Activated CD4-positive, alpha-beta memory T cell treated with anti-CD3 and anti-CD28 coated beads, Interleukin-2, amount 10 ng/mL, durations not matched to agents 7 days and 5 days (primary cell): Measurements from ENCODE around the gene EPAS1. TPM values are rescaled to one million over a fixed set of nuclear protein-coding genes. Genes with fewer than 3 reads are reported as not detected.

Experiments used
- CTCF ChIA-PET: fragments of 350-600 bp; sonication (Branson Sonifier 250); formaldehyde crosslinking; loops from one replicate; lab custom pipeline; 2021; ENCODE audit warnings: antibody characterized with exemption, inconsistent platforms; lab: Charles Lee
- POLR2A ChIA-PET: fragments of 350-600 bp; sonication (Branson Sonifier 250); formaldehyde crosslinking; loops from one replicate; lab custom pipeline; 2021; ENCODE audit warnings: antibody characterized with exemption; lab: Charles Lee
- DNase-seq: peaks from one replicate; pipeline ENCODE4 v3.0.0-alpha.2; 2020
- H3K27ac Mint-ChIP-seq: one replicate; pipeline ENCODE4 v1.8.0; 2021; ENCODE audit warnings: mild to moderate bottlenecking, mixed read lengths
- H3K27me3 Mint-ChIP-seq: one replicate; pipeline ENCODE4 v1.8.0; 2021; ENCODE audit warnings: mixed read lengths
- H3K36me3 Mint-ChIP-seq: one replicate; pipeline ENCODE4 v1.8.0; 2021; ENCODE audit warnings: low read depth, mixed read lengths
- H3K4me1 Mint-ChIP-seq: one replicate; pipeline ENCODE4 v1.8.0; 2021; ENCODE audit warnings: mixed read lengths
- H3K4me3 Mint-ChIP-seq: one replicate; pipeline ENCODE4 v1.8.0; 2021; ENCODE audit warnings: mild to moderate bottlenecking, mixed read lengths
- H3K9me3 Mint-ChIP-seq: one replicate; pipeline ENCODE4 v1.8.0; 2021; ENCODE audit warnings: mixed read lengths
- total RNA-seq, 2 experiments: library from RNA; stranded (reverse); gene quantifications; one replicate each; pipeline ENCODE4 v1.2.3, GENCODE V29; 2021

EPAS1 gene
- total RNA-seq, 2 experiments from 2014 or later, result 76.3 to 79.0 TPM

DNA sequence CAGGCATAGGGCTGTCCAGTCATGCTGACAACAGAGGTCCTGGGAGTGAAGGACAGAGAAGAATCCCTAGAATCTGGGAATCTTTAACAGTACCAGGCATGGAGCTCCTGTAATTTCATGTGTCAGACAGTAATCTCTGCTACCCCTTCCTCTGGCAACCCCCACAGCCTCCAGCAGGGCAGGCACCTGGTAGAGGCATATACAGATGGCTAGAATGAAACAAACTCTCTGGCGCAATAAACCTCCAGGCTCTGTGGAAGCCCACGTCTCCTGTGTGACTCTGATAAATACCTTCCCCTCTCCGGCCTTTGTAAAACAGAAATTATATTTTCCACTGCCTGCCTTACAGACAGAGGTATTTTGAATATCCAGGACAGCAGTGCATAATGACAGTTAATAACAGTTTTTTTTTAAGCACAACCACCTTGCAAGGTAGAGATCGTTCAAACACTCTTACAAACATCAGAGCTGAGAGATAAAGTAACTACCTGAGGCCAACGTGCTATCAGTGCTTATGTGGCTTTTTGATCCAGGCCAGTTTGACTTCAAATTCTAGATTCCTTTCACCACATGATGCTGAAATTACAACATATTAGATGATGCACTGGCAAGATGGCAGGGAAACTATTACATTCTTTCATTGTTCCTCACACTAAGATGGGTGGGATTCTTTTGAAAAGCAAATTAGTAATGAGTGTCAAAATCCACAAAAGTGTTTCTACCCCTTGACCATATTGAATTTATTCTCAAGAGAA is 134.5 kb downstream of the EPAS1 start:
- Mint-ChIP-seq H3K4me1 (peaks cover 26% of the 10 kb centered on the region), H3K9me3 (no peaks in the 10 kb centered on the region), H3K36me3 (no peaks in the 10 kb centered on the region), H3K27me3 (no peaks in the 10 kb centered on the region), H3K27ac (no peak overlapping the region), H3K4me3 (no peak overlapping the region)
- no peak for DNase-seq
- ChIA-PET CTCF (no interaction called here), POLR2A (no interaction called here)

DNA sequence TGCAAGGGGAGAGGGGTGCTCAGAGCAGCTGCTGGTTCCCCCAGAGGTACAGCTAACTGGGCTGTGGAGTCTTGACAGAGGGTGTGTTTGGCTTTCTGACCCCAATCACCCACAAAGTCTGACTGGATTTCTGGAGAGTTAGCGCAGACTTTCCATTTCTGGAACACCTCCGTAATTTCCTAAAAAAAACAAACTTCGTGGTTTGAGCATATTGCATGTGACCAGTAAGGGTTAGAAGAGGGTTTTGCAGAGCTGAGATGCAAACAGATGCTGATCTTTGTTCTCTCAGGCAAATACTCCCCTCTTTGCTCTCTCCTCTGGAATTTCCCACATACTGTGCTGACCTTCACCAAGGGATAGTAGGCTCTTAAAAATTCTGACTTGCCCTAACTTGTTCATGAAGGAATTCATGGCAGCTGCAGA is 137.7 kb downstream of the EPAS1 start:
- no peaks in the 10 kb centered on the region for H3K9me3 Mint-ChIP-seq
- DNase-seq, result no peak
- H3K36me3 Mint-ChIP-seq, result no peaks in the 10 kb centered on the region
- no peak overlapping the region for H3K27ac Mint-ChIP-seq
- ChIA-PET POLR2A (no interaction called here), CTCF (no interaction called here)
- no peak overlapping the region for H3K4me3 Mint-ChIP-seq
- H3K27me3 Mint-ChIP-seq, result no peaks in the 10 kb centered on the region
- peaks cover 48% of the 10 kb centered on the region for H3K4me1 Mint-ChIP-seq

DNA sequence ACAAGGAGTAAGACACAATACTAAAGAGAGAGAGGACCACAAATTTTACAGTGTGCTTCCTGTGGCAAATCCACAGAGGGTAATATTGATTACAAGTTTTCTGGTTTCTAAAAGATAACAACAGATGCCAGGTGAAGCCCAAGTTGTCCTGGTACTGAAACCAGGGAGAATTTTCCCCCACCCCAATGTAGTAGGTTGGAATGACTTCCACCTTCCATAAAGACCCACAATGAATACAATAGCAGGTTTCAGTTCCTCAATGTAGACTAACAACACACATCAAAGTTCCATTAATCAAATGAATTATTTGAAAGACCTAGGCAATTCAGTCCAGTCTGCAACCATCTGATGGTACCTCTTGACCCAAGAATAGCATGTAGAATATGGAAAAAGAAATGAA is 138.1 kb downstream of the EPAS1 start:
- no peaks in the 10 kb centered on the region for H3K27me3 Mint-ChIP-seq
- ChIA-PET CTCF (no interaction called here), POLR2A (no interaction called here)
- no peak for DNase-seq
- peaks cover 53% of the 10 kb centered on the region for H3K4me1 Mint-ChIP-seq
- H3K4me3 Mint-ChIP-seq, result no peak overlapping the region
- no peaks in the 10 kb centered on the region for H3K36me3 Mint-ChIP-seq
- H3K9me3 Mint-ChIP-seq, result no peaks in the 10 kb centered on the region
- H3K27ac Mint-ChIP-seq, result no peak overlapping the region

DNA sequence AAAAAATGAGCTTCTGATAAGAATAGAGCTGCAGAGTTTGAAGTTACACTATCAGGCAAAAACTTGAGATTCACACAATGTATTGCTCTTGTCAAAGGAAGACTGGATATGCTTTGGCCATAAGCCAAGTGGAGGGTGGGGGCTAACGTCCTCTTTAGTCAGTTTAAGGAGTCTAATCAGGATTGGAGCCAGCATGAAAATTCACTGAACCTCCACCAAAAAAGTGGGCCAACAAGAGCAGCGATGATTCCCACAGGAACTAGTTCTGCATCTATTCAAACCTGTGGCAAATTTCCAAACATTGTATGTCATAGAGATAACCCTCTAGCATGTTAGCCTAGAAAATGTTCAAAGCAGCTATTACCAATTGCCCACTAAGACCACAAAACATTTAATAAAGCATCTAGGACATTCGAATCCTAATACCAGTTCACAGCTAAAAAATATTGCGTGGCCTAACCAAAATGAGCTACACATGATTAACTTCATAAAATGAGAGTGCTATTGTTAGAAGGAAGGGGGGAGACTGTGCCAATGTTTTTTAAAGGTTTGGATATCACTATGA is 138.7 kb downstream of the EPAS1 start:
- Mint-ChIP-seq H3K36me3 (no peaks in the 10 kb centered on the region), H3K27ac (no peak overlapping the region), H3K4me1 (peaks cover 55% of the 10 kb centered on the region), H3K27me3 (no peaks in the 10 kb centered on the region), H3K9me3 (no peaks in the 10 kb centered on the region), H3K4me3 (no peak overlapping the region)
- ChIA-PET POLR2A (no interaction called here), CTCF (no interaction called here)
- DNase-seq, result no peak

Other genes with a start within 250 kb of the EPAS1 start
- not detected for gene TMEM247, start 182.2 kb downstream of the EPAS1 start, total RNA-seq
- gene RHOQ, start 245.1 kb downstream of the EPAS1 start, total RNA-seq, result 10 to 100 TPM; 18.6 to 22.2 TPM
- 10 to 100 TPM; 13.9 to 14.5 TPM for gene ATP6V1E2, start 245.2 kb downstream of the EPAS1 start, total RNA-seq